NCI-H774 (cell line): ENCODE data around the gene PLVAP.
A peak's percentile ranks its signal among the peaks of the same experiment; 100 is the strongest.

Experiments
- DNase-seq: peaks from one replicate; lab custom pipeline; 2025; lab: John Stamatoyannopoulos, UW

PLVAP gene

DNA sequence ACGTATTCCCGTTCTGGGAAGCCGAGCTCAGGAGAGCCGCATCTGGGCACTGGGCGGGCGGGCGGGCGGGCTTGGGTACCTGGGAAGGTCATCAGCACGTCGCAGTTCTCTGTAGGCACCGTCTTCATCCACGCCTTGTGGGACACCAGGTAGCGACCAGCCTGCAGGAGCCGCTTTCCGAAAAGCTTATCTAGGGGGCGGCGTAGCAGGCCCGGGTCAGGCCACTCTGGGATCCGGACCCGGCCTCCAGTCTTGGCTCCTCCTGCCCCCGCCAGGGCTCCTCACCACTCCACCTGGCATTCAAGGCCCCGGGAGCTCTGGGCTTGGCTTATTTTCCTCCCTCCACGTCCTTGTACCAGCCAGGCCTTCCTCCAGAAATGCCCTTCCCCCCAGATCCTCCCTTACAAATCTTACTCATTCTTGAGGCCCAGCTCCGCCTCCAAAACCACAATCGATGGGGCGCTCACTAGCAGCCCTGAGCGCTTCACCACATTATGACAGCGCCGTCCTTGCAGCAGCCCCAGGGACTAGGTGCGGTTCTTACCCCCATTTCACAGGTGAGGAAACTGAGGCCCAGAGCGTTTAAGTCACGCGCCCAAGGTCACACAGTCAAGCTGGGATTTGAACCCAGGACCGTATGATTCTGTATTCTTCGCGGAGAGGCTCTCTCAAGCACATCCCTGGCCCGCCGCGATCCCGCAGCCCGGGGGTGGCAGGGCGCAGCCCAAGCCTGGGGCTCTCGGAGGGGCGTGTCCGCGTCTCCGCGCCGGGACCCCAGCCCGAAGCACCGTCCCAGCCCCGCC lies 43.3 kb downstream of the PLVAP start:
- DNase-seq = no peak

DNA sequence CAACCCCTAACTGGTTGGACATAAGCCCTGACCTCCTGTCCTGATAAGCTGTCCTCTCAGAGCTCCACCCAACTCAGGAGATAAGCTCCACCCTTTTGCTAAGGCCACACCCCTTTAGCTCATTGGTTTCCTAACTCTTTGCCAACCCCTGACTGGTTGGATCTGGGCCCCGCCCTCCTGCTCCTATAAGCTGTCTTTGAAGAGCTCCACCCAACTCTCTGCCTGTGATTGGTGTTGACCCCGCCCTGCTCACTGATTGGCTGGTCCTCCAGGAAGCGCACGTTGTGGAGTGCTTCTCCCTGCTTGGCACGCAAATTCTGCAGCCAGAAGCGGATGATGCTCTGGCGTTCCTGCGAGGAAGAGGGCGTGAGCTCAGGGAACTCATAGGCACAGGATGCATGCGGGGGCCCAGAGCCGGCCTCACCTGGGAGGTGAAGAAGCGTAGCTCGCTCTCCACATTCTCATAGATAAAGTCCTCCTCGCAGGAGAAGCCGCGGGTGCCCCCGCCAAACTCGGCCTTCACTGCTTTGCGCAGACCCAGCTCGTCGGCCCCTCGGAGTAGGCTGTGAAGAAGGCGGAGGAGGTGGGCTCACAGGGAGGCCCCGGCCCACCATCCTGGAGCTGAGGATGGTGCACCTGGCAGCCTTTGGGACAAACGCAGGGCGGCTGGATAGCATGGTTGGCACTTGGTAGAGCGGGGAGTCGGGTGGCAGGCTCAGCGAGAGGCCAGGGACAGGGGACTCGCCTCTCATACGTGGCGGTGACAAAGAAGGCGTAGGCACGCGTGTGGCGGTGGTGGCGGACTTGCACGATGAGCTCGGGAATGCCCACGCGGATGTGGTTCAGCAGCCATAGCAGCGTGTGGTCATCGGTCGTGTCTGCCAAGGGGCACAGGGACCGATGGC lies 44.2 kb downstream of the PLVAP start:
- peak; percentile 16 for DNase-seq

DNA sequence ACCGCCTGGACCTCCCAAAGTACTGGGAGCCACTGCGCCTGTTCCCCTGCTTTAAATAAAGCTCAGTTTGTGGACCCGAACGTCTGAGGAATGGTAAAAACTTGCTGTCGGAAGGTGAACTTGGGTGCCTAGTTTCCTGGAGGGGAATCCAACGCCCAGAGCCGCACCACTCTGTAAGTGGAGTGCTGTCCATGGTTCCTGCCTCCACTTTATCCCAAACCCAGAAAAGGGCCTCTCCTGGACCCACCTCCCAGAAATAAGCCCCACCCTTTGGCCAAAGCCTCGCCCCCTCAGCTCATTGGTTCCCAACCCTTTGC lies 44.8 kb downstream of the PLVAP start:
- DNase-seq = no peak

DNA sequence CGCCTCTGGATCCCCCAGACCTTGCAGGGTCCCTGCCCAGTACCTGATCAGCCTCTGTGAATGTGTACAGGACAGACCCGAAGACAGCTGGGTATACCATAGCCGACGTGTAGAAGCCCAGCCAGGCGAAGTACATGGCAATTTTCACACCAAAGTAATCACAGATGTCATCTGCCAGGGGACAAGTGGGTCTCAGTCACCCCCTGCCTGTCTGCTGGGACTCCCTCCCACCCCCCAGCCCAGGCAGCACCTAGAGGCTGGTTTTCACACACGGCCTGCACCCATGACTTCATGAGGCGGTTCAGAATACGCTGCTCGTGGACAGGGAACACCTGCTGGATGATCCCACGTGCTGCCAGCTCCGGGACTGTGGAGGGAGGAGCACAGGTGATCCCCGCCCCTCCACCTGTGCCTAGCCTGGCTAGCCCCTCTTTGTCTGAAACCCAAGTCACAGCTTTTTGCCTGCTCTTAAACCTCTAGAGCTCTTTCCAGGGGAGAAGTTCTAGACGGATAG lies 46.0 kb downstream of the PLVAP start:
- peak; percentile 10 for DNase-seq

DNA sequence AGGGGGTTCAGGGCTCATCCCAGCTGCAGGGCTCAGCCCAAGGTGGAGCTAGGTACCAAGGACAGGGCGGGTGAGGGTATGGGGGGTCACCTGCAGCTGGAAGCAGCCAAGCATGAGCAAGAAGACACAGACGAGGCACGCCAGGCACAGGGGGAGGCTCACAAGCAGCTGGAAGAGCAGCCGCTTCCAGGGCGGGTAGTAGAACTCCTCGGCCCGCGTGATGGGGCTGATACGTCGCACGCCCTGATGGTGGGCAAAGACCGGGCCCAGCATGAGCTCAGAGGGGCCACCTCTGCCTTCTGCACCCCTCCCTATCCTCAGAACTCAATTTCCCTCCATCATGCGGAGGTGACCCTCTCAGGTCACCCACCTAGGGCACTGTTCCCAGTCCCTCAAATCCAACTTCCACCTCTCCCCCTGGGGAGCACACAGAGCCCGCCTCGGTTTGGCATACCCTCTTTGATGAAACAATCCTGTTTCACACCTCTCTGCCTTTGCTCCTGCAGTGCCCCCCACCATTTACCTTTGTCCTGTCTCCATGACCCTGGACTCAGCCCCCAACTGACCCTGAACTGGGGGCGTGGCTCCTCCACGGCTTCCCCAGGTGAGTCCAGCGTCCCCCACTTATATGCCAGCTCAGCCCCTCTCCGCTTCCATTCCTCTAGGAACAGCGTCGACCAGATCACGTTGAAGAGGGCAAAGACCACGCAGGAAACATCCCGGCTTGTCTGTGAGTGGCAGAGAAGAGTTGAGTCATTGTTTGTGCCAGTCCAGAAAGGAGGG lies 46.7 kb downstream of the PLVAP start:
- no peak for DNase-seq

DNA sequence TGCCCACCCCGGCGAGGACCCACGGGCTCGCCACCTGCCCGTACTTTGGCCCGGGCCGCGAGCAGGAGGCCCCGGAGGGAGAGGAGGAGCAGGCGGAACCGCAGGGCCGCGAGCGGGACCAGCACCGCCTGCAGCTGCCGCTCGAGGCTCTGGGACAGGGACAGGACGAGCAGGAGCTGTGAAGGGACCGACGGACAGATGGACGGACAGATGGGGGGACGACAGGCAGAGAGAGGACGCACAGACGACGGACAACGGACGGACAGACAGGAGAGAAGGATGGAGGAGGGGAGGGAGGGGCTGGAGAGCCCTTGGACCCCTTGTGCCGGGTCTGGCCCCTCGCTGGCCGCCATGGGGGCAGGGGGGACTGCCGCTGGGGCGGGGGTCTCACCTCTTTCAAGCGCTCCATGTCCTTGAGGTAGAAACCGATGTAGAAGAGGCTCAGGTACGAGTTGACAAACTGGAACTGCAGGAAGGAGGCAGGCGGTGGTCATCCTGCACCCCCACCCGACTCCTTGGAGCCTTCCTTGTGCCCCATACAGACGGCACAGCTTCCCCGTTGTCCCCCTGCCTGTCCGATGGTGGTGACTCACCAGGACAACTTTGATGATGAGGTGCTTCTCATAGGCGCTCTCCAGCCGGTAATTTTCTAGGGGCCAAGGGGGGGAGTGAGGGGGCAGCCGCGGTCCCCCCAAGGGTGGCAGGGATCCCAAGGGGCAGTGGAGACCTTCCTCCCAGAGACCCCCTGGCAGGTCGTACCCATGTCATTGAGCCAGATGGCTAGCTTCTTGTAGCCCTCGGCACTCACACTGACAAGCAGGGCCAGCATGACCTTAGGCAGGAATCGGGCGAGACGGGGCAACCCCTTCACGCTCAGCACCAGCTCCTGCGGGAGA lies 47.5 kb downstream of the PLVAP start:
- DNase-seq = no peak

DNA sequence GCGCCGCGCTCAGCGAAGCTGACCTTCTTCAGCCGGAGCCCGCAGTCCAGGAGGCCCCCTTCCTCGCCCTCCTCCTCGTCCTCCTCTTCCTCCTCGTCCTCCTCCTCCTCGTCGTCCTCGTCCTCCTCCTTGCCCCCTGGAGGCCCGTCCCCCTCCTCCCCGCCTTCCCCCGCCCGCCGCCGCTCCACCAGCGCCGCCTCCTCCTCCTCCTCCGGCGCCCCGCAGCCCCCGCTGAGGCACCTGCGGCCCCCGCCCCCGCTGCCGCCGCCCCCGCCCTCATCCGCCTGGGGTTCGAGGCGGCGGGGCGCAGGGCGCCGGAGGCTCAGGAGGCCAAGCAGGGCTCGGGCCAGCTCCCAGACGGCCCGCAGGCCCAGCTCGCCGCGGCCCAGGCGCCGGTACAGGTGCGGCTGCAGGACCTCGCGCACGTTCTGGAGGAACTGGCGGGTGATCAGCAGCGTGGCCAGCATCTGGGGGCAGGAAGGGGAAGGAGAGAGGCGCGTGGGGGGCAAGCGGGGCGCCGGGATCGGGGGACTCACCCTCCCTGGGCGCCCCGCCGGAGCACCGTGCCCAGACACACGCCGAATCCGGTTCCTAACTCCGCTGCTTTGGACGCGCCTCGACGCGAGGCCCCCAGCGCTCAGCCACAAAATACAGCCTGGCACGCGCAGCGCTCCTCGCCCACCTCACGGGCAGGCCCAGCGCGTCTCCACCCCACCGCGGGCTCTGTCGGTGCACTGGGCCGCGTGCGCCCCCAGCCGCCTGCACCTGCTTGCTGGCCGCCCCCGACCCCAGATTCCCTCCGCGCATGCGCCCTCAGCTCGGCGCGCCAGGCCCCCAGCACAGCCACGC lies 48.4 kb downstream of the PLVAP start:
- no peak for DNase-seq

DNA sequence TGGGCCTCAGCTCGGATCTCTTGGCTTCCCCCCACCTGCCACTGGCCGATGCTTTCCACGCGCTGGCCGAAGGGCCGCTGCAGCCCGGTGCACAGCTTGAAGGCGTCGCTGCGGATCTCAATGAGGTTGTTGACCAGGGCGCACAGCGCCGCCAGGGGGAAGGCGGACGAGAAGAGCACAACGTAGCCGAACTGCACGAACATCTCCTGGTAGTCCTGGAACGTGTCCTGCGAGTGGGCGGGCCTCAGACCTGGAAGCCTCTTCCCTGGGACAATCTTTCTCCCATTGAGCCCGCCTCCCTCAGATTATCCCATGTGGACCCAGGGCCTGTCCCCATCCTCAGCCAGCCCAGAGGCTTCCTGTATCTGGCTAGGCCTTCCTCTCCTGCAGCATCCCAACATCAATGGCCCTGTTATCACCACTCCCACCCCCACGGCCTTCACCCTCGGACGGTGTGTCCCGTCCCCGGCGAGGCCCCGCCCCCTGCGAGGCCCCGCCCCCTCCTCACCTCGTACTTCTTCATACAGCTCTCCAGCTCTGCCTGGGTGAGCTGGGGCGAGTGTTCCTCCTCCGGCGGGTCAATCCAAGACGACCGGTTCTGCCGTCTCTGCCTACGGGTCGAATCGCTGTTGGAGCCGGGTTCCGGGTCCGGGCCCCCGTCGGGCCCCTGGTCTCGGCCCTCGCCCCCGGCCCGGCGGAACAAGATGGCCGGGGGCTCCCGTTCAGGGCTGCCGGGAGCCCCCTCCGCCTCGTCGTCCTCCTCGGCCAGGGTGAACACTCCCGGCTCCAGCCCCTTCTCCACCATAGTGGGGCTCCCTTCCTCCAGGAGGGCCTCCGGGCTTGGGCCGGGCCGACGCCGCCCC lies 49.3 kb downstream of the PLVAP start:
- DNase-seq = peak; percentile 50

DNA sequence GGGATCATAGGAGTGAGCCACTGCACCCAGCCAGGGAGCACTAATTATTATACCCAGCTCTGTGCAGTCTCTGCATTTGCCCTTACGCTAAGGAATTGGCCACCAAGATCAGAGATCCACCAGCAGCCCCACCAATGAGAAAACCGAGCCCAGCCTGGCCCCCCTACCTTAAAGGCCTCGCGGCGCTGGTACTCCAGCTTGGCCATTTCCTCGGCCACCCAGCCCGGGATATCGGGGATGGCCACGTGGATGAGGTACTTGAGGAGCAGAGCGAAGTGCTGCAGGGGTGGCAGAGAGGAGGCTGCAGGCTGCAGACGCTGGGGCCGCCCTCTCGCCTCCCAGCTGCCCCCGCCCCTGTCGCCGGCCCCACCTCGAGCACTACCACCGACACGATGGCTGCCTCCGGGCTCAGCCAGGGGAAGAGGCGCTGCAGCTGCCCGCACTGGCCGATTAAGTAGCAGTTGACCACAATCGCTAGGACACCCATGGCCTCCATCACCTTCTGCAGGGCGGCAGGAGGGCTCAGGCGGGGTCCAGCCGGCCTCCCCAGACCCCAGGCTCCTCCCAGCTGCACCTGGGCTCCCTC lies 50.0 kb downstream of the PLVAP start:
- DNase-seq = no peak

DNA sequence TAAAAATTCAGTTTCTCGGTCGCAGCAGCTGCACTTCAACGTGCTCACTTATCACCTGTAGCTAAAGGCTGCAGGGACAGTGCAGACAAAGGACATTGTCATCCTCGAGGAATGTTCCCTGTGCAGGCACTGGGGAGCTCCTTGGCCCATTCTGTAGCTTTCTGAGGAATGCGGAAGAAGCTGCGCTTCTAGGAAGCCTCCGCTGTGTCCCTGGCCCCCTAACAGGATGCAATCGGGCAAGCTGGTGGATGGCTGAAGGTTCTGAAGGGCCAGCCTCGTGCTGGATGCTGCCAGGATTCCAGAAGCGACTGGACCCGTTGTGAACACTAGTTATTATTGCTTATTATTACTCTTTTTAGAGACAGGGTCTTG lies 50.6 kb downstream of the PLVAP start:
- no peak for DNase-seq

DNA sequence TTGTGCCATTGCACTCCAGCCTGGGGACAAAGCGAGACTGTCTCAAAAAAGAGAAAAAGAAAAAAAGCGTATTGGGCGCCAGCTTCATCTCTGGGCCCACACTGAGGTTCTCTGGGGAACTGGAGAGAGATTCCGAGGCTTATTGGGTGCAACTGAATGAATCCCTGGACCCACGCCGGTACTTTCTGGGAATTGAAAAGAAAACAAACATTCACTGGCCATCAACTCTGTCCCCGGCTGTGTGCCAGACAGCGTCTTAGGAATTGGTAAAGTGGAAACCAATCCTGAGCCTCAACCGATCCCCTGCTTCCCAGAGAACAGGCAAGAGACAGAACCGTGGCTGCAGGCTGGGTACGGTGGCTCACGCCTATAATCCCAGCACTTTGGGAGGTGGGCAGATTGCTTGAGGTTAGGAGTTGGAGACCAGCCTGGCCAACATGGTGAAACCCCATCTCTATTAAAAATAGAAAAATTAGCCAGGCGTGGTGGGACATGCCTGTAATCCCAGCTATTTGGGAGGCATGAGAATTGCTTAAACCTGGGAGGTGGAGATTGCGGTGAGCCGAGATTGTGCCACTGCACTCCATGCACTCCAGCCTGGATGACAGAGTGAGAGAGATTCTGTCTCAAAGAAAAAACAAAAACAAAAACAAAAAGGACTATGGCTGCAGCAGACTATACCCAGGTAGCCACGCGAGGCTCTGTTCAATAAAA lies 51.1 kb downstream of the PLVAP start:
- no peak for DNase-seq

DNA sequence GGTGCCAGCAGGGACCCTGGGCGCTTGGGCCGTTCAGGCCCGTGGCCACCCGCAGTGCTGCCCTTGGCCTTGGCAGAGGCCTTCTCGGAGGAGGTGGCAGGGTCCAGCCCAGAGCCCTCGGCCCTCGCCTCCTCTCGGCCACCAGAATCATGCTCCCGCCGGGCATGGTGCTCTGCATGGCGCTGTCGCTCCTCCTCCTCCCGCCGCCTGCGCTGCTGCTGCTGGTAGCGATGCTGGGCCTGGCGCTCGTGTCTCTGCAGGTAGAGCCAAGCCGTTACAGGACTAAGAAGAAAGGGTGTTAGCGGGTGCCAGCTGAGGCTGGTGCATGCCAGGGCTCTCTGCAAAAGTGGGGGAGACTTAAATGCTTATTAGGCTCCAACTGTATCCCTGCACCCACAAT lies 52.0 kb downstream of the PLVAP start:
- DNase-seq = no peak

DNA sequence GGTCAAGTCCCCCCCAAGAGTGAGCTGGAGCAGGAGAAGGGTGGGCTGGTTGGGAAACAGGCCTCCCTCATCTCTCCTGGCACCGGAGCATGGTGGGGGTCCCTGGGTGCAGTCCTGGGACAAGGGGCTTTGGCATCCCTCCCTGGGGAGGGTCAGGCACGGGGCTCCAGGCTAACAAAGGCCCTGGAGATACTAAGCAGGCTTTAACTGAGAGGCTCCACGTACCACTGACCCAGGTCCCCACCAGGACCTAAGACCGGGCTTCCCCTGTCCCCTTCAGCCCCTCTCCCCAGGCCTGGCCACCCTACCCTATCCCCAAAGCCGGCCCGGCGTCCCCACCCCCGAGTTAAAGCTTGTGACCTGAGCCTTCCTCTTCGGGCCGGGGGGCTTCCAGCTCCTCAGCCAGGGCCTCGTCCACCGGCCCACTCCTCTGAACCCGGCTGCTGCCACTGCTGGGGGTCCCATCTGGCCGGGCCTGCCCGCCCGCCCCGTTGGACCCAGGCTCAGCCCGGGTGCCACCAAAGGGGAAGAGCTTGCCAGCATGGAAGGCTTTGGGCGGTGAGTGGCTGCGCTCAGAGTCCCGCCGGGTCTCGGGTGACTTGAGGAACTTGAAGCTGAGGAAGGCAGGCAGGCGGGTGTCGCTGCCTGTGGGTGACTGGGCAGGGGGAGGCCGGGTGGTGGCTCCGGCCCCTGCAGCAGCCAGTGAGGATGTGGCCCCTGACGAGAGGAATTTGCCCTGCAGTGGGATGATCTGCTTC lies 52.6 kb downstream of the PLVAP start:
- DNase-seq = no peak

DNA sequence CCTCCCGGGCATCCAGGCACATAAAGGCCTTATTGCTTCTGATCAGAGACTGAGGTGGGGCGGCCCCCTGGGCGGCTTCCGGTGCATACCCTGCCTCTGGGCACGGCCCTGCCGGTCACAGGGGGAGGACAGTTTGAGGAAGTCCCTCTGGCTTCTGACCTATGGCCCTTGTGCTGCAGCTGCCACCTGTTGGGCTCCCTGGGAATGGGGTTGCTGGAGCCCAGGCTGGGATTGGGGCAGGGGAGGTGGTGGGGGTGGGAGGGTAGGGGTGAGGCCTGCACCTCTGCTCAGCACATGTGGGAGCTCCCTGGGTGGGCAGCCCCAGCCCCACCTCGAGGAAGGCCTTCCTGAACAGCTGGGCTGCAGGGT lies 53.2 kb downstream of the PLVAP start:
- DNase-seq = no peak

DNA sequence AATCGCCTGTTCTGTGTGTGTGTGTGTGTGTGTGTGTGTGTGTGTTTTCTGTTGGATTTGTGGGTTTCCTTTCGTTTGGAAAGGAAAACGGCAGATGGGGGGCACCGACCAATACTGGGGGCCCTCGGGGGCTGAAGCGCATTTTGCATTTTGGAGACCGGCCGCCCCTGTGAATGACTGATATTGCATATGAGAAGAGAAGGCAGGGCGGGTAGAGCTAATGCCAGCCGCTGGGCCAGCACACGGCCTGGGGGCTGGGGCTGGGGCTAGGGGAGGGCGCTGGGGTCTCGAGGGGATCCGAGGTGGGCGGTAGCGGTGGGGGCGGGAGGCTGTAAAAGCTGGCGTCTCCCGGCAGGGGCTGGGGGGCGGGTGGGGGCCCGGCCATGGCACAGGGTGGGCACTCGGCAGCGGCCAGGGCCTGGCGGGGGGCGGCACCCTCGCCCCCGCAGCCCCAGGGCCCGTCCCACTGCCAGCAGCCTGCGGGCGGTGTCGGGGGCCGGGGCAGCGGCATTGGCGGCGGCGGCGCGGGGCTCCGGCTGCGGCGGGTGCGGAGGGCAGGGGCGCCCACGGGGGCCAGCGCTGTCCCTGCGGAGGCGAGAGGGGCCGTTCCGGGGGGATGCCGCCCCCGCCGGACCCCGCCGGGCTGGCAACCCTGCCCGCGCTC lies 53.7 kb downstream of the PLVAP start:
- DNase-seq = no peak

DNA sequence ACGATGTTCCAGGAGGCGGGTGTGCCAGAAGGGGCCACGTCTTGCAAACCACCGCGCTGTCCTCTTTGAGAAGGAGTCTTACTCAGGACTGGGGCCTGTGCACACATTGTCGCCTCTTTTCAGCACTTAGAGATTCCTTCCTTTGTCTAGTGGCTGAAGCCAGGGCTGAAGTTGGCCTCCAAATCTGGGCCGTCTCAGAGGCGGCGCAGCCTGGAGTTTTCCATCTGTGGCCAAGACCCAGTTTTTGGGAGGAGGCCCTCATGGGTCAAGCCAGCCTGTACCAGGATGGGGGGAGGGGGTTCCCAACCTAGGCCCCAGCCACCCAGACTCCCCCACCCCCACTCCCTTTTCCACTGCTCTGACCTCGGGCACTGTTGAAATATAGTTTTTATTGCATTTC lies 54.3 kb downstream of the PLVAP start:
- DNase-seq = no peak
